GM20431 (cell line): ENCODE results near the gene EEIG1.

Experiments
- in situ Hi-C: fragments of 300-500 bp; cut with MseI, MboI; formaldehyde crosslinking; loops from one replicate; pipeline ENCODE4 v1.15.0; 2020; ENCODE audit warnings: low sequenced_read_pairs; ENCODE audit not compliant: unreplicated experiment

Gene EEIG1

DNA sequence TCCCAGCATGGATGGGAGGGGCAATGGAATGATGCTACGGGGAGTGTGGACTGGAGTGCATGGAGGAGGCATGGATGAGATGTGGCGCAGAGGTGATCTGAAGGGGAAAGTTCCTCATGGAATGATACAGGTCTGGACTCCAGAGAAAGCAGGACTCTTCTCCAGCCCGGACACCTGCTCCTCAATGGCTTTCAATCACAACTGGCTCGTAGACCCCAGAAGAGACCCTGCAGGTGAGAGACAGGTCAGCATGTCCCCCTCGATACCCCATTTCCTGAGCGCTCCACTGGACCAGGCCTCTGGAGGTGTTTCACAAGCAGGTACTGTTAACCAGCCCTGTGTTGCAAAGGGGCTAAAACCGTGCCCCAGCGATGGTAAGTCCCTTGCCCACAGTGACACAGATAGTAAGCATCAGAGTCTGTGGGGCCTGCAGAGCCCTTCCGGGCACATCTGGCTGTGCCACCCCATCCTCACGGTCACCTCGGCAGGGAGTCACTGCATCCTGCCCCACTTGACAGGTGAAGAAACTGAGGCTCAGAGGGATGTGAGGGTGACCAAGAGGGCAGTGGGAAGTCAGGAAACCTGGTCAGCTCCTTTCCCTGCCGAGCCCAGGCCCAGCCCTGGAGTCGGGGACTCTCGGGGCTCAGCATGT is 37.7 kb downstream of the EEIG1 start:
- in situ Hi-C loops, result loop anchor here (5.0 kb wide), 1 partner anchor 94 kb away; no protein-coding TSS in a partner anchor

DNA sequence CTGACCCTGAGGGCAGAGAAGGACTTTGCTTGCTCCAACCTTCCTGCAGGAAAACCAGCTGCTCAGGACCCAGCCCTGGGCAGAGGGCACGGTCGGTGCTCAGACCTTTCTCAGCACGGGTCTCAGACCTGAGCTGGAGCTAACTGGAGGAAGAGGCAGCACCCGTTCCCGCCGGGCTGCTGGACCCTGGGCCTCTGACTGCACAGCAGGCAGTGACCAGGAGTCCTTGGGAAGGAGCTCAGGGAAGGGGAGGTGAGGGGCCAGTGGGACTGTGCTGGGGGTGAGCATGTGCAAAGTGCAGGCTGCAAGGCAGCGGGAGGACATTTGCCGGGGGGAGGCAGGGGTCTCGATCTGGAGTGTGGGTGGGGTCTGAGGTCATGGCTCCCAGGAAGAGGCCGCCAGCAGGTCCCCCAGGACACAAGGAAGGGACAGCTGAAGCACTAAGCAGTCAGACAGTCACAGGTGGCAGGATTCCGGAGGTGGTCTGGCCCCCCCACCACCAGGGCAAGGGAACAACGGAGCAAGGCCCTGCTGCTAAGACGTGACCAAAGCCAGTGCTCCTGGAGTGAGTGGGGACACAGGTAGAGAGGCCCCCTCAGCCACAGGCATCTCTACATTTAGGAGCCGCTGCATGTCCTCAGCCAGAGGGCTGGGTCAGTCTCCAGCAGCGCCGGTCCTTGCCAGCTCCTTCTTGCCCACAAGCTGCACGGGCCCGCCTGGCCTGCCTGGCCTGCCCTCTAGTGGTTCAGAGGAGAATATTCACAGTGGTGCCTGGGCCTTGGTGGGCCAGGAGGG is 38.4 kb downstream of the EEIG1 start:
- in situ Hi-C loops, result loop anchor here (5.0 kb wide), 1 partner anchor 95 kb away; no protein-coding TSS in a partner anchor

DNA sequence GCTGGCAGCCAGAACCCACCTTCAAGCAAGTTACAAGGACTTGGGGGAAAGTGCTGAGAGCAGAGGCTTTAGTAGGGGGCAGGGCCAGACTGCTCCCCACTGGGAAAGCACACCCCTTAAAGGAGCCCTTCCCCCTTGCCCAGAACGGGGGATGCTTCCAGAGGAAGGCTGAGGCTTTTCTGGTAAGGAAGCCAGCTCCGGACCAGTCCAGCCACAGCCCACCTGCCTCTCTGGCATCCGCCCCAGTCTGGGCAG is 38.9 kb downstream of the EEIG1 start:
- in situ Hi-C loops, result loop anchor here (5.0 kb wide), 1 partner anchor 95 kb away; no protein-coding TSS in a partner anchor

DNA sequence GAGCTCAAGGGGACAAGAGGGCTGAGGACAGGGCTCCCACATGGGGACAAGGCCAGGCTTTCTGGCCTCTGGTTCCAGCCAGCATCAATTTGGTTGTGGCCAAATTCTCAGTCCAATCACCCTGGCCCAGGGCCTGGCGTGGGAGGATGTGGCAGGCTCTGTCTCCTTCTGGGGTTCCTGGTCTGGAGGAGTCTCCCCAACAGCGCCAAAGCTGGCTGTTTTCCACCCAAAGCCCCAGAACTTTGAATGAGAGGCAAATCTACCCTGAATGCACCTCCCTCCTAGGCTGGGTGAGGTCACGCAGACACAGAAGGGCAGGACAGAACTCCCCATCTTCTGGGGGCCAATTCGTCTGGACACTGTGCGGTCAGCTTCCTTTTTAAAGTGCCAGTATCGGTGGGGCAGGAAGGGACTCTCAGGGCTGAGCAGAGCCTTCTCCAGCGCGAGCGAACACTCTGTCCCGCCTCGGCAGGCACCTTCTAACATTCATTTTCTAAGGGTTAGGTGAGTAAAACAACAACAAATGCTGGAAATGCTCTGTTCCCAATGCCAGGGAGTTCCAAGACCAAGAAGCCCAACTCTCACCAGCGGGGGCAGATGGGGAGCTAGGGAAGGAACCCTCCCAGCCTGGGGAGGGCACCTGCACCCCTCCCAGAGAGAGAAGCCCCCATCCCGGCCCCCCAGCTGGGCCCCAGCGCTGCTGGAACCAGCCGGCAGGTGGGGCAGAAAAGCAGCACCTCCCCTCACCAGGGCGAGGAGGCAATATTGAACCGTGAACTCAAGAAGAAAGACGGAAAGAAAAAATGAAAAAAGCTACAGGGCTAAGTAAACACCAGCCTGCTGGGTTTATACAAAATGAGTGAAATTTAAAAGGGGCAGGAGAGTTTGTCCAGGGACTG is 39.5 kb downstream of the EEIG1 start:
- in situ Hi-C loops, result loop anchor here (5.0 kb wide), 1 partner anchor 96 kb away; no protein-coding TSS in a partner anchor

DNA sequence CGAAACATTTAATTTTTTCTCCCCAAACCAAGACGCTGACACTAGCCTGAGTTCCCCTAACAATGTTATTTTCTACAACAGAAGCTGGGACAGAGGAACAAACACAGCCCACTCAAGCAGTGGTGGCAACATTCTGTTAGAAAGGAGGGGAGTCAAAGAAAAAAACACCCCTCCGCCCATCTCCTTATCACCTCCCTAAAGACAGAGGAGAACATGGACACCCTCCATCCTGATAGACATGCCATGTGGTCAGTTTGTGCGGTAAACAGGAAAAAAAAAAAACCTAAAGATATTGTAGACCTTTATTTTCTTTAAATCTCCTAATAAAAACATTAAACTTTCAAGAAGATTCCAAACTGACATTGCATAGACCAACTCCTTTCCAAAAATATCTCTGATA is 40.2 kb downstream of the EEIG1 start:
- in situ Hi-C loops, result loop anchor here (5.0 kb wide), 1 partner anchor 97 kb away; no protein-coding TSS in a partner anchor

DNA sequence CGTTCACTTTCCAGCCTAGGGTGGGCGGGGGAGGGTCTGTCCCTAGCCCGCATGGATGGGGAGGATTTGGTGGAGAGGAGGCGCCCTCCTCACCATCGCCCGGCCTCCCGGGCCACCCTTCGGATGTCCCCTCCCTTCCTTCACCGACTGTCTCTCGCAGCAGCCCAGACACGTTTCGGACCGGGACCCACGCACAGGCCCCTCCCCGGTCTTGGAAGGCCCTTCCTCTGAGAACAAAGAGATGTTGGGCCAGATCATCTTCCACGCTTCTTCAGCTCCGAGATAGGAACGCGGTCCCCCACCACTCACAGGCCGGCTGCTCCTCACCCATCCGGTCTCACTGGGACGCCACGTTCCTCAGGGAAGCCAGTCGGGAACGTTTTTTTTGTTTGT is 42.5 kb downstream of the EEIG1 start:
- in situ Hi-C loops, result no loop called here

DNA sequence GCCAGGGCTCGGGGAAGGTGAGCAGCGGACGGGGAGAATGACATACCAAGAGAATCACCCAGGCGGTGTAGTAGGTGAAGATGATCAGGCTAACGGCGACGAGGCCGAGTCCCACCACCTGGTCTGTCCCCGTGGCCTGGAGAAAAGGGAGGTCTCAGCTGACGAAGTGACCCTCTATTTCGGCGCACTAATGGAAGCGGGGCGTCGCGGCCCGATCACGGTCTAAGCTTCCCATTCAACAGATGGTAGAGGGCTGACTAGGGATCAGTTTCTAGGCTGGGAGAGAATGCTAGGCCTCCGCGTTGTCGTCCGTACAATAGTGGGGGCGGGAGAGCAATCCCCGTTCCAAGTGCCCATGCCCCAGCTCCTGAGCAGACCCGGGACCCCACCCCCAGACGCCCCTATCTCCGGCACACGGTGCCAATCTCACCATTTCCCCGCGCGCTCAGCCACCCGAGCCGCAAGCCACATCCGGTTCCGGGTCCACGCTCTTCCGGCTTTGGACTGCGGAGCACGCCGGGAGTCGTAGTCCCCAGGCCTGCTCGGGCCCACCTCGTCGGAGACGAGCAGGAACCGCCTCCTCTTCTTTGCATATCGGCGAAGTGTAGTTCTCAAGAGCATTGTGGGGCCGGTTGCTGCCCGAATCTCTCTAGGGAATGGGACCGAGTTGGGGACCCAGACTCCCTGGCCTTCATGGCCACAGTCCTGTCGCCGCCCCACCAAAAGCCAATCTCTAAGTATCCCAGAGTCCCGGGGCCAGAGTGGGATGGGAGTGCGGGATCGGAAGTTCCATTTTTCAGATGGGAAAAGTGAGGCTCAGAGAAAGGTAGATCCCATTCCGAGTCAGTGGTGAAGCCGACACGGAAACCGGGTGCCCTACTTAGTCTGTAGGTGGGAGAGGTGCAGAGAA is 43.1 kb downstream of the EEIG1 start, which contains the start of gene DPM2:
TSS of gene DPM2 (minus strand) at position 467 of the 910 bp plus-strand sequence. CDS start at position 433, 34 bp downstream.
- in situ Hi-C loops, result no loop called here

DNA sequence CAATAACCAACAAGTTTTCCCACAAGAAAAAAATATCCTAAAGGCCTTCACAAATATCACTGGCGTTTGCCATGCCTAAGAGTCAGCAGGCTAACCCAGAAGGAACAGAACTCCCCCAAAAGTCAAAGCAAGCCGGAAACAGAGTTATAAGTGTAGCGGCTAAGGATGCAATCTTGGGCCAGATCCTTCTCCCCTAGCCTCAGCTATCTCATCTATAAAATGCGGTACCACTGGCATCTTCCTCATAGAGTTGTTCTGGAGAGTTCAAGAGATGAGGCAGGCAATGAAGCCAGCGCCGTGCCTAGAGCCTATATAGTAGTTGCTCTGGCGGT is 43.8 kb downstream of the EEIG1 start:
- in situ Hi-C loops, result no loop called here

DNA sequence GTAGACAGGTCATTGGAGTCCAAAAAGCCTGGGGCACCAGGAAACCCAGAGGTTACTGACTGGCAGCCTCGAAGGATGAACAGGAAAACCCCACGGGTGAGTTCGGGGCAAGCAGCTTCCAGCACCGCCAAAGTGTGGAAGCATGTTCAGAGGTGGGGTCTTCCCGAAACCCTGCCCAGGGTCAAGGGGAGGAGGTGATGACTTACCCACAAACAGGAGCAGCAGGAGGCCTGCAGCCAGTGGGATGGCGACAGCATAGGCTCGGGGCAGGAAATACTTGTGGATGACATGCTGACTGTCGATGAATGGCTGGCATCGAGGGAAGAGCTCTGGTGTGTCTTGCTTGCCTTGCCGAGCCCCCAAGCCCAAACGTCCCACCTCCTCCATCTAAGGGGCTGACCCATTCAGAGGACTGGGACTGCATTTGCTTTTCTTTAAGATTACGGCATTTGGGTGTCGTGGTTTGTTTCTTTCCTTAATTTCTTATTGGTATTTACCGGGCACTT is 44.4 kb downstream of the EEIG1 start:
- in situ Hi-C loops, result no loop called here

DNA sequence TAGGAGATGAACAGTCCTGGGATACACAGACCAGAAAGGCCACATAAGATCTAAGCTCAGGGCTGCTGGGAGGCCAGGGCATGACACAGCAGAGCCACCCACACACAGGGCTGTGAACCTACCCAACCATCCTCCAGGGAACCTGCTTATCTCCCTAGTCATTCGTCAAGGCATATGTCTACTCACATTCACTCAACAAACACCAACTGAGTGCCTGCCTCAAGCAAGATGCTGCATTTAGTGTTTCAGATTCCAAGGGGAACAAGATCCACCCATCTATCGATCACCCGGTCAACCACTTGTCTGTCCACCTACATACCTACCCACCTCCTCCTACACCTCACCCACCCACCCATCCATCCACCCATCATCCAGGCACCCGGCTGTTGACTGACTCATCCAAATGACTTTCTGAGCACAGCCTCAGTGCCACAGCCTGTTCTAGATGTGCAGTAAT is 45.0 kb downstream of the EEIG1 start:
- in situ Hi-C loops, result no loop called here

DNA sequence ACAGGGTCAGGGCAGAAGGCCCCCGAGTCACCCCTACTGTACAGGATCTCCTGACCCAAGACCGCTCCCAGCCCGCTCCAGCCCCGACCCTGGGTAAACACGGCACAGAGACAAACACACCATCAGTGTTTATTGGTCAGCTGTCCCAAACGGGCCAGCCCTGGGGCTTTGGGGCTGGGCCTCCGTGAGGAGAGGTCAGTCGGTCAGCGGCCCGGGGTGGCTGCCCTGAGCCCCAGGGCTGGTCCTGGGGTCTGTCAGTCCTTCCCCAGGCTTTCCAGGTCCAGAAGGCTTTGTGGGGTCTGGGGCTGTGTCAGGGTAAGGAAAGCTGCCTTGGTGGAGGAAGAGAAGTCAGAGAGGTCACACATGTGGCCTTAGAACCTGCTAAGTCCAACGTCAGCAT is 45.8 kb downstream of the EEIG1 start:
- in situ Hi-C loops, result no loop called here

DNA sequence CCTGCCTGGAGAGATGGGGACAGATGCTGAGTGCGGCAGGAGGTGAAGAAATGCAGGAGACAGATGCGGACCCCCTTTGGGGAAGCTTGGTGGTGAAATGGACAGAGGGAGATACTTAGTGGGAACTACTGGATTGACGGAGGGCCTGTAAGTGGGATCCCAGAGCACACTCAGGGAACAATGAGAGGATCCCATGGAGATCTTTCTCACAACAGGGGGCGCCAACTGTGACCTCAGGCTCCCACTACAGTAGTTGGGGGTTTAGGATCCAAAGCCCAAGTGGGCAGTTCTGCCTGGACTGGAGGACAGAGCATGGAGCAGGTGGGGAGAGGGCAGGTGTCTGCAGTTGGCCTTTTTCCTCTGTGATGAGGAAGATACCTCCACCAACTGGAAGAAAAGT is 46.5 kb downstream of the EEIG1 start:
- in situ Hi-C loops, result no loop called here

DNA sequence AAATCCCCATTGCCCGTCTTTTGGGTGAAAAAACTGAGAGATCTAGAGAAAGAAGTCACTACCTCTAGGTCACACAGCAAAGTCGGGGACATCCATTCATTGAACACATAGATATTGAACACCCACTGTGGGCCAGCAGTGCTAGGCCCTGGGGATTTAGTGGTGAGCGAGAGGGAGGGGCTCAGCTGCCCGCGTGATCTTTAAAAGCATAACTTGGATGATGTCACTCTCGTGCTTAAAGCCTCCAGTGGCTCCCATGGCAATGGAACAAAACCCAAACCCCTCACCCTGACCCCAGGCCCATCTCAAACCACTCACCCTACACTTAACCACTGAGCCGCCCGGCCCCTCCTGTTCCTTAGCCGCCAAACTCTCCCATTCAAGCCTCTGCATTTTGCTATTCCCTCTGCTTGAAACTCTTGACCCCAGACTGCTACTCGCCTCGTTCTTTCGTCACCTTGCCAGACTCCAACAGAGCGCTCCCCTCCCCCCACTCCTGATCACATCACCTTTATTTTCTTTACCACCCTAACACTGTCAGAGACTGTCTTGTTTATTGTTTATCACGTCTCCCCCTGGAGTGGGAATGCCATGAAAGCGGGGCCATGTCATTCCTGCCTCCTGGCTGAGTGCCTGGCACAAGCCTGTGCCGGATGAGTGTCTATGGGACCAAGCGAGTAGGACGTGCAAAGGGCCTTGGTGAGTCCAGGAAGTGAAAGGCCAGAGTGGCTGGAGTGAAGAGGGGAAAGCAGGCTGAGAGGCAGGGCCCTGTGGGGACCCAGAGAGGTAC is 49.5 kb downstream of the EEIG1 start:
- in situ Hi-C loops, result no loop called here
